Activated naive CD4-positive, alpha-beta T cell (primary cell): ENCODE data around the gene CCDC88C.
"Not testable (repeated sequence)": the region's sequence is repeated elsewhere in the genome, so short reads cannot be mapped to it uniquely, and the experiment has no call there.

Experiments used
- DNase-seq, 4 experiments: peaks; one replicate each; lab custom pipeline; 2025; lab: John Stamatoyannopoulos, UW

CCDC88C gene

GRCh38 chr14:91417120-91417982 is at the start of gene CCDC88C:
CCDC88C (minus strand) TSS chr14:91417820; CDS start chr14:91417690, 130 bp downstream.
- peak; percentile 48 to 73 (median 58) for DNase-seq

DNA sequence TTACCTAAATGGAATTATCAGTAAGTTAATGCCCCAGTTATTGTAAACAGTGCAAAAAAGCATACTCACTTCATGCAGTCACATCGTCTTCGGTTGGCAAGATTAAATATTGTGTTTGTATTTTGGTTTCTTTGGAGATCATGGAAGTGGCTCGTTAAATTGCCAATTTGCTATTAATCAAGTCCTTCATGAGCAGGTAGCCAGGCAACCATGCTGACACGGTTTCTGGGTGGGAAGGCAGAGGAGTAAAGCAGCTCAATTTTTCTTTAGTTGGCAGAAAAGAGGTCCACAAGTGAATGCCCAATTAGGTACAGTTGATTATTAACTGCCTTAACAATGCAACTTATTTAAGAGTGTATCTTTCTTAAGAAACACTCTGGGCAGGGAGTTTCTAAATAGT is 48.6 kb upstream of the CCDC88C start:
- DNase-seq = no peak

DNA sequence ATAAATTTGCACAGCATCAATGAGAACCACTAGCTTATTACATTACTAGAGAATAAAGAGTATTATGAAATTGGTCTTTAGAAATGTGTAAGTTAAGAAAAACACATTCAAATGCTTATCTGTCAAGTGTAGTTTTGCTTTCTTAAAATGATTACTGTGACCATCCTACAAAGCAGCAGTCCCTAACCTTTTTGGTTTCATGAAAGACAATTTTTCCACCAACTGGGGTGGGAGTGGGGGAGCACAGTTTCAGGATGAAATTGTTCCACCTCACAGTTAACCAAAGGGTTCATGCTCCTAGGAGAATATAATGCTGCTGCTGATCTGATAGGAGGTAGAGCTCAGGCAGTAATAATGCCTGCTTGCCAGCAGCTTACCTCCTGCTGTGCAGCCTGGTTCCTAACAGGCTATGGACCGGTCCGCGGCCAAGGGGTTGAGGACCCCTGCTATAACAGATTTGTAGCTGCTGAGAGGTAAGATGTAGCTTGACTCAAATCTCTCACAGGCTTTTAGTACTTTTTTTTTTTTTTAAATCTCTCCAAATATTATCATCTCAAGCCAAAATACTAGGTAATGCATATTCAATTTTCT is 47.1 kb upstream of the CCDC88C start:
- no peak for DNase-seq

DNA sequence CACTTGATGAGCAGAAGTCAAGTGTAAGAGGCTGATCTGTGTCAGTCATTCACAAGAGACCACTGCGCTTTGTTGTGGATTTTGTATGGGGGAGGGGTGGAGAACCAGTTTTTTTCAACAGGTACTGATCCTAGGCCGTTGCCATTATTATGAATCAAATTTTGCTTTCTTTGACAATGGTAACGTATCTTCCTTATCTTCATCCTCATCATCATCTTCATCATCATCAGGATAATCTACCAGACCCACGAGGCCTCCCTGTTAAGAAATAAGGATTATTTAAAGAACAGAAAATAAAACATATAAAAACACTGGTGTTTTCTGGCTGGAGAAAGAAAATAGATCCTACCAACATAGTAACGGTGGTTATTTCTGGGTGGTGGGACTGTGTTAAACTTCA is 41.0 kb upstream of the CCDC88C start:
- DNase-seq = no peak

- DNase-seq = no peak
These were observed 38.7 kb upstream of the CCDC88C start for GRCh38 chr14:91456283-91456682.

DNA sequence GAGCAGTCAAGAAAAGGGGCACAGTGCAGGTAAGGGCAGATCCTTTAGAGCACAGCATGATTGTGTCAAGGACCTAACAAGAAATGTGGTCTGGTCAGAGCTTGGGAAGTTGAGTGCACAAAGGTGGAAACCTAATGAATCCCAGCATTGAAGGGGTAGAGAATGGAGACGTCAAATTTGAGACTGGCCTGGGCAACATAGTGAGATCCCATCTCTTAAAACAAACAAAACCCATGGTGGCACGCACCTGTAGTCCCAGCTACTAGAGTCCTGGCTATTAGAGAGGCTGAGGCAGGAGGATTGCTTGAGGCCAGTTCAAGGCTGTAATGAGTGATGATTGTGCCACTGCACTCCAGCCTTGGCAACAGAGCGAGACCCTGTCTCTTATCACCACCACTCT is 37.0 kb upstream of the CCDC88C start:
- no peak for DNase-seq

- DNase-seq = no peak
These were observed 36.5 kb upstream of the CCDC88C start for GRCh38 chr14:91454155-91454554.

- no peak for DNase-seq
These were observed 36.1 kb upstream of the CCDC88C start for GRCh38 chr14:91453744-91454143.

DNA sequence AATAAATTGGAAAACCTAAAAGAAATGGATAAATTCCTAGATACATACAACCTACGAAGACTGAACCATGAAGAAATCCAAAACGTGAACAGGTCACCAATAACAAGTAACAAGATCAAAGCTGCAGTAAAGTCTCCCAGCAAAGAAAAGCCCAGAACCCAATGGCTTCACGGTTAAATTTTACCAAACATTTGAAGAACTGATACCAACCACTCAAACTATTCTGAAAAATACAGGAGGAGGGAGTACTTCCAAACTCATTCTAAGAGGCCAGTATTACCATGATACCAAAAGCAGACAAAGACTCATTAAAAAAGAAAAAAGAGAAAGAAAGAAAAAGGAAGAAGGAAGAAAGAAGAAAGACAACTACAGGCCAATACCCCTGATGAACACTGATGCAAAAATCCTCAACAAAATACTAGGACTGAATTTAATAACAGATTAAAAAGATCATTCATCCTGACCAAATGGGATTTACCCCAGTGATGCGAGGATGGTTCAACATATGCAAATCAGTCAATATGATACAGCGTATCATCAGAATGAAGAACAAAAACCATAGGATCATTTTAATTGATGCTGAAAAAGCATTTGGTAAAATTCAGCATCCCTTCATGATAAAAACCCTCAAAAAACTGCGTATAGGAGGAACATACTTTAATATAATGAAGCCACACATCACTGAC is 26.9 kb upstream of the CCDC88C start:
- DNase-seq = no peak

DNA sequence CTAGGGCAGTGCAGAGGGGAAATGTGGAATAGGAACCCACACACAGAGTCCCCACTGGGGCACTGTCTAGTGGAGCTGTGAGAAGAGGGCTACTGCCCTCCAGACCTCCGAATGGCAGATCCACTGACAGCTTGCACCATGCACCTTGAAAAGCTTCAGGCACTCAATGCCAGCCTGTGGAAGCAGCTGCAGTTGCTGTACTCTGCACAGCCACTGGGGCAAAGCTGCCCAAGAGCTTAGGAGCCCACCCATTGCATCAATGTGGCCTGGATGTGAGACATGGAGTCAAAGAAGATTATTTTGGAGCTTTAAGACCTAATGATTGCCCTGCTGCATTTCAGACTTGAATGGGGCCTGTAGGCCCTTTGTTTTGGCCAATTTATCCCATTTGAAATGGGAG is 21.7 kb upstream of the CCDC88C start:
- DNase-seq = no peak

DNA sequence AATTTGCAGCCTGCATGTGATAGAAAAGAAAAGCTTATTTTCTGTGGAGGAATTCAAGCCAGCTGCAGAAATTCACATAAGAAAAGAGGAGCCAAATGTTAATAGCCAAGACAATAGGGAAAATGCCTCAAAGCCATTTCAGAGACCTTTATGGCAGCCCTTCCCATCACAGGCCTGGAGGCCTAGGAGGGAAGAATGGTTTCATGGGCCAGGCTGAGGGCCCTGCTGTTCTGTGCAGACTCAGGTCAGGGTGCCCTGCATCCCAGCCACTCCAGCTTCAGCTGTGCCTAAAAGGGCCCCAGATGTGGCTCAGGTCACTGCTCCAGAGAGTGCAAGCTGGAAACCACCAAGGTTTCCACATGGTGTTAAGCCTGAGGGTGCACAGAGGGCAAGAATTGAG is 21.2 kb upstream of the CCDC88C start:
- no peak for DNase-seq

DNA sequence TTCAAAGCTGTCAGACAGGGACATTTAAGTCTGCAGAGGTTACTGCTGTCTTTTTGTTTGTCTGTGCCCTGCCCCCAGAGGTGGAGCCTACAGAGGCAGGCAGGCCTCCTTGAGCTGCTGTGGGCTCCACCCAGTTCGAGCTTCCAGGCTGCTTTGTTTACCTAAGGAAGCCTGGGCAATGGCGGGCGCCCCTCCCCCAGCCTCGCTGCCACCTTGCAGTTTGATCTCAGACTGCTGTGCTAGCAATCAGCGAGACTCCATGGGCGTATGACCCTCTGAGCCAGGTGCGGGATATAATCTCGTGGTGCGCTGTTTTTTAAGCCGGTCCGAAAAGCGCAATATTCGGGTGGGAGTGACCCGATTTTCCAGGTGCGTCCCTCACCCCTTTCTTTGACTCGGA is 18.6 kb upstream of the CCDC88C start:
- not testable (repeated sequence) for DNase-seq

DNA sequence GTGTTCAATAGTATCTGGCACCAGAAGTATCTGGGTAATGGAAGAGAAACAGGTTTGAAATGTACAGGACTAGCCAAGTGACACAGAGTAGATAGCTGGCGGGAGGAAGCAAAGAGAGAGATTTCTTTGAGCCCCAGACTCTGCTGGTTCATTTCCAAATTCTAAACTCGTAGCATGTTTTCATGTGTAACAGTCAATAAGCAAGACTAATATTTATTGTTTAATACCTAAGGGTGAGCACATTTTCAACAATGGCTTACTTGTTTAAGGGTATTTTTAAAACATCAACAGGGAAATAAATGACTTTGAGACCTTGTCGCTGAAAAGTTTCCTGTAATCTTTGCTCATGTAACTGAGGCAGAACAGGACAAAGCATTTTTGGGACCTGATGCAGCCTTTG is 11.8 kb upstream of the CCDC88C start:
- no peak for DNase-seq

- not testable (repeated sequence) for DNase-seq
These were observed 11.3 kb upstream of the CCDC88C start for GRCh38 chr14:91428931-91429330.

DNA sequence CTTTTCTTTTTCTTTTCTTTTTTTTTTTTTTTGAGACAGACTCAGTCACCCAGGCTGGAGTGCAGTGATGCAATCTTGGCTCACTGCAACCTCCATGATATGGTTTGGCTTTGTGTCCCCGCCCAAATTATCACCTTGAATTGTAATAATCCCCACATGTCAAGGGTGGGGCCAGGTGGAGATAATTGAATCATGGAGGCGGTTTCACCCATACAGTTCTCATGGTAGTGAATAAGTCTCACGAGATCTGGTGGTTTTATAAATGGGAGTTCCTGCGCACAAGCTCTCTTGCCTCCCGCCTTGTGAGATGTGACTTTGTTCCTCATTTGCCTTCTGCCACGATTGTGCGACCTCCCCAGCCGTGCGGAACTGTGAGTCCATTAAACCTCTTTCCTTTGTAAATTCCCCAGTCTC is 7.9 kb upstream of the CCDC88C start:
- not testable (repeated sequence) for DNase-seq

- DNase-seq = no peak
These were observed 7.4 kb upstream of the CCDC88C start for GRCh38 chr14:91424813-91425530.

GRCh38 chr14:91420686-91421085 is 3.1 kb upstream of the CCDC88C start:
- no peak for DNase-seq

DNA sequence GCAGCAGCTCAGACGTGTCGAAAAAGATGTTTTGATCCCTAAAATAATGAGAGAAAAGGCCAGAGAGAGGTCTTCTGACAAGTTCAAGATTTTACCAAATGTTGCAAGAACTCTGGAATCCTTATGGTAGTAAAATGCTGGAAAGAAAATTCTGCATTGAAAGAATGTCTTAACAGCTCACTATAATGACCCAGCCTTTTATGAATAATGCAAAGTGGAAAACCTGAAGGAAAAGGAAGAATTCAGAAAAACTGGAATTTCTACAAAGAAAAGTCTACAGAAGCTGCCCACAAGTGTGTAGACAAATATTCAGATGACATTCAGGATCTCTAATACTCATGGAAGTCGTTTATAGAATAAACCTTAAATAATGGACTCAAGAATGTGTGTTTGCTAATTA is 1.8 kb upstream of the CCDC88C start:
- DNase-seq = no peak

DNA sequence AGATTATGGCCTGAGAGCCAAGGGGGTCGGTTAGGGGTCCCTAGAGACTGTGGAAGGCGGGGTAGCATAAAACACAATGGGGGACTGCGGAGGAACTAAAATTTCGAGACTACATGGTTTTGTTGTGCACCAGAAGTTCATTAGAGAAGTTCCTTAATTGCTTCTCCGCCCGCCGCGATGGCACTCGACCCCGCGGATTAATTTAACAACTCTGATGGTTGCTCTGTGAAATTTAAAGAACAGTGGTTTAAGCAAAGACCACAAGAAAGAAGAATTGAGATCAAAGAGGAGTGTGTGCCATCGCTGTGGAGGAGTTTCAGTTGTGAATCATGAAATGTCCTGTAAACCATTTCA is 1.4 kb upstream of the CCDC88C start:
- no peak for DNase-seq

DNA sequence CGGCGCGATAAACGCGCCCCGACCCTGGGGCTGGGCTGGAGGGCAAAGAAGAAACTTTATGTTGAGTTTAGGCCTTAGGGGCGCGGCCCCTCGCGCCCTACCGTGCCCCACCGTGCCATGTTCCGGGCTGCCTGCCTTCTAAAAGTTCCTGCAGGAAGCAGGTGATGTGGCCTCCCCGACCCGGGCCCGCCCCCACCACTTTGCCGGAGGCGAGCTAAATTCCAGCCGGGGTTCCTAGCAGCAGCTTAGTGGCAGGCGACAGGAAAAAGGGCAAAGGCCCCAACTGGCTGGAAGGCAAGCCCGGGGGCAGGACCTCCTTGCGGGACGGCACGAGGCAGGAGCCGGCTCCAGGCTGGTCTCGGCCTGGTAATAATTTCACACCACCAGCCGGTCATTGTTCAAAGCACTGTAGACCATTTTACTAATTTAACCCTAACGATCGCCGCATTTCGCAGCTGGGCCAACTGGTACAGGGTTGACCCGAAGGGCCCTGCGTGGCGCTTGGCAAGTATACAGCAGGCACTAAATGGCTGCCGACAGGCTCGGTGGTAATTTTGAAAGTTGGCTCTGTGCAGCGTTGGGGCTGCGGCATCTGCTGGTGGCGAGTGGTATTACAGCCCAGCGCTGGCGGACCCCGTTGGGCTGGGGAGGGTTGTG is 895 bp upstream of the CCDC88C start:
- DNase-seq = peak; percentile 59 to 77 (median 74)

- peak; percentile 39 to 71 (median 58) for DNase-seq
These were observed 365 bp upstream of the CCDC88C start for GRCh38 chr14:91417983-91418386.

DNA sequence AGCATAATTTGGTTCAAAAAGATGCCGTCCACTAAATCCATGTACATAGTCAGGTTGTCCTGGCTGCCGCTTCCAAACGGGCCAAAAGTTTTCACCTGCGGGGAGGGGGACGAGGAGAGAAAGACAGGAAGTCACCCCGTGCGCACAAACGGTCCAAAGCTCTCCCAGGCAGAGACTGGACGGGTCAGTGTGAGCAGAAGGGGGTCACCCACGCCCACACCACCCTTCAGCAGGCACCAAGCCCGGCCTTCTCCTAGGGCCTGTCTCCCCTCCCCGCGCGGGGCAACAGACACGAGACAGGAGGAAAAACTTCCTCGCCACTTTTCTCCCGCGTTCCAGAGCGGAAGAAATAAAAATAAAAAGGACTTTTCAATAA is 888 bp downstream of the CCDC88C start:
- DNase-seq = no peak
